Panc1 (cell line): Measurements from ENCODE around the gene CDK14.

ENCODE experiments used
- POLR2AphosphoS5 ChIP-seq: IDR thresholded peaks from 2 replicates; pipeline ENCODE4 v1.6.1; 2012; ENCODE audit warnings: mild to moderate bottlenecking, low read depth, low read length, moderate library complexity
- TF ChIP-seq, protein P1 (sequence below), 2 experiments: IDR thresholded peaks; 2 replicates each; pipeline ENCODE4 v1.6.1; 2011 to 2012; ENCODE audit warnings: low read depth in 2 of 2, control low read depth in 1 of 2, low read length in 1 of 2, mild to moderate bottlenecking in 1 of 2, moderate library complexity in 1 of 2; ENCODE audit not compliant: insufficient read depth in 1 of 2

DNA sequence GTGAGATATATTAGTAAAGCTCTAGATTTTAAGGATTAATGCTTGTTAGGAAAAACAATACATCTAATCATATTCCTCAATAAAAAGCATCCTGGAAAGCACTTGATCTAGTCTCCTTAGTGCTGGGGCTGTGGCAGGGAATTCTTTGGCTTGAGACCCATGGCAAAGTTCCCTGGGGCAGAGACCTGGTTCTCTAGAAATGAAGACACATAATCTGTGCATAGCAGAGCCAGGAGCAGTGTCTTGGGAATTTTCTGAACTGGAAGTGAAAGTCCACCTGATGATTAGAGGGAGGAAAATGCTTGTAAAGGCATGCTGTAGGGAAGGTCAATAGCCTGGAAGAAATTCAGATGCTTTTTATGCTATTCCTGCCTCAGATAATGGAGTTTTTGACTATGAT lies 247.4 kb downstream of the CDK14 start:
- TF ChIP-seq POLR2AphosphoS5 = no peak
- TF ChIP-seq, protein P1, sequence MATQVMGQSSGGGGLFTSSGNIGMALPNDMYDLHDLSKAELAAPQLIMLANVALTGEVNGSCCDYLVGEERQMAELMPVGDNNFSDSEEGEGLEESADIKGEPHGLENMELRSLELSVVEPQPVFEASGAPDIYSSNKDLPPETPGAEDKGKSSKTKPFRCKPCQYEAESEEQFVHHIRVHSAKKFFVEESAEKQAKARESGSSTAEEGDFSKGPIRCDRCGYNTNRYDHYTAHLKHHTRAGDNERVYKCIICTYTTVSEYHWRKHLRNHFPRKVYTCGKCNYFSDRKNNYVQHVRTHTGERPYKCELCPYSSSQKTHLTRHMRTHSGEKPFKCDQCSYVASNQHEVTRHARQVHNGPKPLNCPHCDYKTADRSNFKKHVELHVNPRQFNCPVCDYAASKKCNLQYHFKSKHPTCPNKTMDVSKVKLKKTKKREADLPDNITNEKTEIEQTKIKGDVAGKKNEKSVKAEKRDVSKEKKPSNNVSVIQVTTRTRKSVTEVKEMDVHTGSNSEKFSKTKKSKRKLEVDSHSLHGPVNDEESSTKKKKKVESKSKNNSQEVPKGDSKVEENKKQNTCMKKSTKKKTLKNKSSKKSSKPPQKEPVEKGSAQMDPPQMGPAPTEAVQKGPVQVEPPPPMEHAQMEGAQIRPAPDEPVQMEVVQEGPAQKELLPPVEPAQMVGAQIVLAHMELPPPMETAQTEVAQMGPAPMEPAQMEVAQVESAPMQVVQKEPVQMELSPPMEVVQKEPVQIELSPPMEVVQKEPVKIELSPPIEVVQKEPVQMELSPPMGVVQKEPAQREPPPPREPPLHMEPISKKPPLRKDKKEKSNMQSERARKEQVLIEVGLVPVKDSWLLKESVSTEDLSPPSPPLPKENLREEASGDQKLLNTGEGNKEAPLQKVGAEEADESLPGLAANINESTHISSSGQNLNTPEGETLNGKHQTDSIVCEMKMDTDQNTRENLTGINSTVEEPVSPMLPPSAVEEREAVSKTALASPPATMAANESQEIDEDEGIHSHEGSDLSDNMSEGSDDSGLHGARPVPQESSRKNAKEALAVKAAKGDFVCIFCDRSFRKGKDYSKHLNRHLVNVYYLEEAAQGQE (IDR thresholded peaks at IDR 0.05; ENCODE audit: insufficient read depth in 1 of 2, low read depth in 2 of 2, low read length in 1 of 2) = no peak
